OCI-M1 (cell line): Measurements from ENCODE around the gene FAM120B.

Source experiments
- DNase-seq: peaks from one replicate; lab custom pipeline; 2025; lab: John Stamatoyannopoulos, UW

Gene FAM120B

DNA sequence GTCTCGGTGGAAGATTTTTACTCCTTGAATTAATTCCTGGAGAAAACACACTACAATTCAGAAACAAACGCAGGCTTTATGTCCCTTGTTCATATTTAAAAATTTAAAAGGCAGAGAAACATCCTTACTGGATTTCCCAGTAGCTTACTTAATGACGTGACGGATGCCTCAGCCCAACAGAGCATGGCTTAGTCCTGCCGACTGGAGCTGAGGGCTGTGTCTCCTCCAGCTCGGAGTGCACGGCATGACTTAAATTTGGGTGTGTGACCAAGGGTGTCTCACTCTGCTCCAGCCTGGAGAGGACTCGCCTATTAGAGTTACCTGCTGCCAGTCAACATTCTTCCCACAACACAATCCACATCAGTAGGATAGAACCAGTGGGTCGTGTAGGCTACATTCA lies 139.4 kb downstream of the FAM120B start:
- DNase-seq = no peak

DNA sequence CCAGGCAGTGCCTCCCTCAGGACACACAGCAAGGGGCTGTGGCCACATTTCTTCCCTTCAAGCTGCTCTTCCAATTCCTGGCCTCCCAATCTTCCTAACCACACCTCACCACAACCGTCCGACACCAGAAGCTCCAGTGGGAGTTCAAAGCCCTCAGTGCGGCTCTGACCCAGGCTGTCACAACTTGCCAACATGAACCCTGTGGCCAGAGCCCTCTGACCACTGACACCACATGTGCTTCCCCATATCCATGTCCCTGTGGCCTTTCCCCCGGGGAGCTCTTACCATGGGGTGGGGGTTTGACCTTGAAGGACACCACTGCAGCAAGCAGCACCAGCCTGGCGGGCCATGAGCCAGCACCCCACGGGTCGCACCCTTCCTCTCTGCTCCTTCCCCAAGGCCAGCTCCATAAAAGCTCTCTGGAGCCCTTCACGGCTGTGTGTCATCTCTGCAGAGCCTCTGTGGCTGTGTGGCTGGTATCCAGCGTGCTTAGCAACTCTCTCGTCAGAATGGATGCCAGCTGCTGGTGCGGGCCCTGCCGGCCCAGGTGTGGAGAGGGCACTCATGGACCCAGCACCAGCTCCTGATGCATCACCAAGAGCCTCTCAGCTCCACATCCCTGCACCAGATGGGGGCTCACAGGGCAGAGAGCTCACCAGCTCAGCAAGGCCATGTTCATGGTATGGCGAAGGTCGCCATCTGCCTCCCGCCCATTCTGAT lies 140.4 kb downstream of the FAM120B start:
- no peak for DNase-seq

DNA sequence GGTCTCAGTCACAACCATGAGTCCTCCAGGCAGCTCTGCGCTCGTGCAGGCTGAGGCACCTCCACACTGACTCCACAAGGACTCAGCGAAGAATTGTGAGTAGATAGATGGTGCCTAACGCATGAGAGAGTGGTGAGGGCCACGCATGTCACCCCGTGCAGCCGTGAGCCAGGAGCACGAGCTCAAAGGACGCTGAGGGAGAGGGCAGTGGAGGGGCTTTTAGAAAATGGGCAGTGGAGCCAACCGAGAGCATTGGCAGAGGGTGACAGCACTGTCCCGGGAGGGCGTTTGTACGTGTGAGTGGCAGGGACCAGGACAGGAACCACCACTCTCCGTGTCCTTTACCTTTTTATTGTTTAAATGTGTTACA lies 141.0 kb downstream of the FAM120B start:
- no peak for DNase-seq

GRCh38 chr6:170448317-170448716 lies 141.8 kb downstream of the FAM120B start:
- no peak for DNase-seq

GRCh38 chr6:170448751-170449630 lies 142.4 kb downstream of the FAM120B start:
- DNase-seq = no peak

- DNase-seq = no peak
Measured at GRCh38 chr6:170449835-170450753, 143.5 kb downstream of the FAM120B start.

DNA sequence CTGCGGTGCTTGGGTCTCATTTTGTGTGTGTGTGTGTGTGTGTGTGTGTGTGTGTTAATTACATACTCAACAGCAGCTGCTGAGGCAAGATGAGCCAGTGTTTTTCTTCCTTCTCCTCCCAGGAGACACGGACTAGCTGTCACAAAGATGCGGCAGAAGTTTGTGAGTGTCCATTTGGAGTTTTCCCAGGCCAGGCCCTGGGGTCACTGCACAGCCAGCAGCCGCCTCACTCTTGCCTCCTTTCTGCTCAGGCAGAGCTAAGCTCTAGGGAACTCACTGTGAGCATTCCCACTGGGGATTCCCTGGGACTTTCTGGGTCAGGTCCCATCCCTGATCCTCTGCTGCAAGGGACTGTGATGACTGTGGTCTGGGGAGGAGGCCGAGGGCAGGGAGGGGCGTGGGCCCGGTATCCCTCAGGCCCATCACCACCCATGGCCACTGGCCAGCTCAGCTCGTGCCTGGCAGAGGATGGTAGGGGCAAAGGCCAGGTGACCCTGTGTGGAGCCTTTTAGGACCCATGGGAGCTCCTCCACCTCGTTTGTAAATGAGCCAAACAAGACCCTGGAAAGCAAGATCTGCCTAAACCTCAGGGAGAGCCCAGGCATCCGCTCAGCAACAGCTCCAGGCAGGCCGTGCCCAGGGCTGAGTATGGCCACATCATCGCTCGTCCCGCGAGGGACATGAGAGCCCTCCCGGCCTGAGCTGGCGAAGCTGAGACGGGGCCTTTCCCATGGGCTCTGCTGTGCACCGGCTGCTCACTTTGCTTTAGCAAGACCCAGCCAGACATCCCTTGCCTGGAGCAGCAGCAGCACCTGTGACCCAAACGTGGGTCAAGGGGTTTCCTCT lies 144.6 kb downstream of the FAM120B start:
- DNase-seq = no peak

- DNase-seq = no peak
Measured at GRCh38 chr6:170451762-170452651, 145.4 kb downstream of the FAM120B start.

GRCh38 chr6:170452767-170453545 lies 146.4 kb downstream of the FAM120B start:
- no peak for DNase-seq

DNA sequence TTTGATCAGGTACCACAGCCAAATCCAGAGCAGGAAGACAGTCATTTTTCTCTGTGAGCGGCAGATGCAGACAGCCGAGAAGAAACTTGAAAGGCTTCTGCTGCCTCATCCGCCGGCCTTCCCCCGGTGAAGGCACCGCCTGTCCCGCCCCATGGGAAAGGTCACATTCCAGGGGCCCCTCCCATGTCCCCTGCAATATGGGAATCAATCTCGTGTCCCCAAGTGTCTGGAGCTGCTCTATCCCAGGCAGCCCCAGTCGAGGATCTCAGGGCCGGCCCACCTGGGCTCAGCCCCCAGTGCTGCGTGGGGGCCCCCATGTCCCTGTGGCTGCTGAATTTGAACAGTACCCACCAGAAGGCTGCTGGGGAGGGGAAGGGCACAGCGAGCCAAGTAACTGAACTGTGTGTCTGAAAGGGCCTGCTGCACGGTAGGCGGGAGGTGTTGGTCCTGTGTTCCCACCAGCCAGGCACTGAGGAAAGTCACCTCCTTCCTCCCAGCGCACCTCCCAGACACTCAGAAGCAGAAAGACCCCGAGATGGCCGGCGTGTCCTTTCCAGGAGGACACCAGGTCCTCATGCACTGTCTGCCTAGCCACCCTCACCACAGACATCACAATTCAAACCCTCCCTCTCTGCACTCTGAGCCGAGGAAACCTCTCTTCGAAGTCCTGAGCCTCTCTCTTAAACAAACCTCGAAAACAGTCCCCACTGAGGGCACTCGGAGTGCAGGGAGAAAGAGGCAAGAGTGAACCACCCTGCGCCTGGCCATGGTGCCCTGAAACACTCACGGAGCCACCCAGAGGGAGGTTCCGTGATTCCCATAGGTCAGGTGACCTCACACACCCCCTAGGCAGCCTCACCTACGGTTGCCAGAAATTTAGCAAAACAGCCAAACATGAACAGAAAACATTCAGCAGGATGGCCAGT lies 147.3 kb downstream of the FAM120B start:
- DNase-seq = no peak

GRCh38 chr6:170454512-170455285 lies 148.1 kb downstream of the FAM120B start:
- DNase-seq = no peak

- no peak for DNase-seq
Measured at GRCh38 chr6:170455335-170455979, 148.9 kb downstream of the FAM120B start.

DNA sequence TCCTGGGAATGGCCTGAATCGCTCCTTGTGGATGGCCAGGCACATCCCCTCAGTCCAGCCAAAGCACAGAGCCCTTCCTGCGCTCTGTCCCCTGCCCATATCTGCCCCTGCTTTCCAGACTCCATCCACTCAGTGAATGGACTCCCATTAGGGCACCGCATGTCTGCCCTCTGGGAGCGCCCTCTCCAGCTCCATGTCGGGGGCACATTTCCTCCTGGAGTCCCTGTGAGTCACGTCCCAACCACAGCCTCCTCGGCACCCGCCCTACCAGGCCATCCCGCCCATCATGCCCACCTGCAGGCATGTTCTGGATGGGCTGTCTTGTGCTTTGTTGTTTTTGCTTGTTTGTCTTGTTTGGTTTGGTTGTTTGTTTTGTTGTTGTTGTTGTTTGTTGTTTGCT lies 149.8 kb downstream of the FAM120B start:
- no peak for DNase-seq
